HEK293T (cell line): ENCODE measurements around the gene NOP56.

Experiments used
- CTCF ChIA-PET: fragments of 350-600 bp; formaldehyde crosslinking; extraction: SDS; loops from one replicate; lab custom pipeline; 2021; ENCODE audit warnings: antibody characterized with exemption, inconsistent platforms; lab: Yijun Ruan, JAX
- POLR2A ChIA-PET: fragments of 350-600 bp; formaldehyde crosslinking; extraction: SDS; loops from one replicate; lab custom pipeline; 2020; ENCODE audit warnings: antibody characterized with exemption, inconsistent platforms; lab: Yijun Ruan, JAX
- DNase-seq: peaks from one replicate; pipeline ENCODE4 v3.0.0; 2012; ENCODE audit warnings: mixed read lengths; ENCODE audit errors: extremely low spot score
- ARNT ChIP-seq: fragments of 450-650 bp; IDR thresholded peaks from 2 replicates; pipeline ENCODE4 v1.6.1; 2017; ENCODE audit warnings: mild to moderate bottlenecking
- BHLHE40 ChIP-seq: fragments of 450-650 bp; IDR thresholded peaks from 2 replicates; pipeline ENCODE4 v1.6.1; 2016; ENCODE audit warnings: mild to moderate bottlenecking, moderate library complexity, borderline replicate concordance
- CTBP1 ChIP-seq: fragments of 450-650 bp; IDR thresholded peaks from 2 replicates; pipeline ENCODE4 v1.6.1; 2016; ENCODE audit warnings: borderline replicate concordance
- ELF4 ChIP-seq: fragments of 450-650 bp; IDR thresholded peaks from 2 replicates; pipeline ENCODE4 v1.6.1; 2017; ENCODE audit warnings: antibody characterized with exemption
- FOXA1 ChIP-seq: fragments of 450-650 bp; IDR thresholded peaks from 2 replicates; pipeline ENCODE4 v1.6.1; 2016; ENCODE audit warnings: mild to moderate bottlenecking
- FOXK2 ChIP-seq: fragments of 450-650 bp; IDR thresholded peaks from 2 replicates; pipeline ENCODE4 v1.6.1; 2016; ENCODE audit warnings: mild to moderate bottlenecking
- FOXM1 ChIP-seq: fragments of 450-650 bp; IDR thresholded peaks from 2 replicates; pipeline ENCODE4 v1.6.1; 2017; ENCODE audit warnings: mild to moderate bottlenecking, borderline replicate concordance
- HDGF ChIP-seq: fragments of 450-650 bp; IDR thresholded peaks from 2 replicates; pipeline ENCODE4 v1.6.1; 2017; ENCODE audit warnings: antibody characterized with exemption, borderline replicate concordance
- L3MBTL2 ChIP-seq: fragments of 450-650 bp; conservative IDR thresholded peaks from 2 replicates; pipeline ENCODE4 v1.6.1; 2016; ENCODE audit warnings: mild to moderate bottlenecking
- LEF1 ChIP-seq: fragments of 450-650 bp; IDR thresholded peaks from 2 replicates; pipeline ENCODE4 v1.6.1; 2017; ENCODE audit warnings: mild to moderate bottlenecking, borderline replicate concordance
- NFRKB ChIP-seq: fragments of 450-650 bp; IDR thresholded peaks from 2 replicates; pipeline ENCODE4 v1.6.1; 2016; ENCODE audit warnings: mild to moderate bottlenecking, moderate library complexity
- SP1 ChIP-seq: fragments of 450-650 bp; IDR thresholded peaks from 2 replicates; pipeline ENCODE4 v1.6.1; 2017
- SUZ12 ChIP-seq: fragments of 450-650 bp; IDR thresholded peaks from 2 replicates; pipeline ENCODE4 v1.6.1; 2016; ENCODE audit warnings: mild to moderate bottlenecking
- TARDBP ChIP-seq: fragments of 450-650 bp; IDR thresholded peaks from 2 replicates; pipeline ENCODE4 v1.6.1; 2016
- ZNF384 ChIP-seq: fragments of 450-650 bp; IDR thresholded peaks from 2 replicates; pipeline ENCODE4 v1.6.1; 2016
- TF ChIP-seq, protein P1 (sequence below): fragments of 450-650 bp; IDR thresholded peaks from 2 replicates; pipeline ENCODE4 v1.6.1; 2016

Gene NOP56, protein sequence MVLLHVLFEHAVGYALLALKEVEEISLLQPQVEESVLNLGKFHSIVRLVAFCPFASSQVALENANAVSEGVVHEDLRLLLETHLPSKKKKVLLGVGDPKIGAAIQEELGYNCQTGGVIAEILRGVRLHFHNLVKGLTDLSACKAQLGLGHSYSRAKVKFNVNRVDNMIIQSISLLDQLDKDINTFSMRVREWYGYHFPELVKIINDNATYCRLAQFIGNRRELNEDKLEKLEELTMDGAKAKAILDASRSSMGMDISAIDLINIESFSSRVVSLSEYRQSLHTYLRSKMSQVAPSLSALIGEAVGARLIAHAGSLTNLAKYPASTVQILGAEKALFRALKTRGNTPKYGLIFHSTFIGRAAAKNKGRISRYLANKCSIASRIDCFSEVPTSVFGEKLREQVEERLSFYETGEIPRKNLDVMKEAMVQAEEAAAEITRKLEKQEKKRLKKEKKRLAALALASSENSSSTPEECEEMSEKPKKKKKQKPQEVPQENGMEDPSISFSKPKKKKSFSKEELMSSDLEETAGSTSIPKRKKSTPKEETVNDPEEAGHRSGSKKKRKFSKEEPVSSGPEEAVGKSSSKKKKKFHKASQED

DNA sequence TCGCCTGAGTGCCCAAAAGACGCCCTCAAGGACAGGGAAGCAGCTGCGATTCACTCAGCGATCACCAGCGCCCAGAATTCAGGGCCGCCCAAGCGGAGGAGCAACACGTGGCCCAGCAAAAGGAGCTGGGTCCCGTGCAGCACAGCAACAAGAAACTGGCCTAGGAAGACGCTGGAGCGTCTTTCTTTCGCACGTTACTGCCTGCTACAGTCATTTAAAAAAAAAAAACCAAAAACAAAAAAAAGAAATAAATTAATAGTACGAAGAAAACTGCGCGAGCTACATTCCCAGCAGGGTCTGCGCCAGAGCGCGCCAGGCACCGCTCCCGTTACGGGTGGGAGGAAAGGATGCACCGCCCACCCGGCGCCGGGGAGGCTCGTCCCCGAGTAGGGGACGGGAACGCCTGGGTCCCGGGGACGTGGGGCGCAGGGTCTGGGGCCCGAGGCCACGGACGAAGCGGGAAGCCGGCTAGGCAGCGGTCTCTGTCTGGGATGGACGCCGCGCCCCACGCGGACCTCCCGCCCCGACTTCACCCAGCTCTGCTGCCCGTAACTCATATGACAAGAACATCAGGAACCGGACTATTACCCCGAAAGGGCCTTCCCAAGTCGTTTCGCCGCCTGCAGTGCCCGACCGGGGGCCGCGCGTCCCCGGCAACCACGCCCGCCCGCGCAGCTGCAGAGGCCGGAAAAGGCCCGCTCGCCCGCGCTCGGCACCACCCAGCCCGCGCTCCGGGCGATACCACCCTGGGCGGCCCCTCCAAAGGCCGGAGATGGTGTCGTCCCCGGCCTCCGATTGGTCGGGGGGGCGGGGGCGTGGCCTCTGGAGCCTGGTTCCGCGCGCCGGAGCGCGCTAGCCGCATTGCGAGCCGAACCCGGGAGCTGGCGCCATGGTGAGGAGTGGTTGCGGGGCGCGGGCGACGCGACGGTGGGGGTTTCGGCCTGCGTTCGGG, at the start of gene NOP56:
Gene NOP56, plus strand, starts transcription at position 861 of the 952 bp plus-strand sequence. Its CDS starts 29 bp downstream, at position 890.
- ChIA-PET POLR2A (interaction anchor here (0.6 to 7.0 kb wide), 29 partner anchors 8 to 390 kb away, joined by 3 to 79 read pairs (median 4); partner anchors contain the start of genes IDH3B, PTPRA and SNRPB), CTCF (interaction anchor here (0.5 to 2.7 kb wide), 5 partner anchors 11 to 425 kb away, joined by 3 to 11 read pairs (median 3); partner anchors contain the start of gene ZNF343)
- peak; percentile 93 for DNase-seq
- TF ChIP-seq HDGF = no peak
- TF ChIP-seq L3MBTL2 = peak; percentile 73
- no peak for TF ChIP-seq FOXA1
- TF ChIP-seq BHLHE40 = no peak
- TF ChIP-seq, protein P1, sequence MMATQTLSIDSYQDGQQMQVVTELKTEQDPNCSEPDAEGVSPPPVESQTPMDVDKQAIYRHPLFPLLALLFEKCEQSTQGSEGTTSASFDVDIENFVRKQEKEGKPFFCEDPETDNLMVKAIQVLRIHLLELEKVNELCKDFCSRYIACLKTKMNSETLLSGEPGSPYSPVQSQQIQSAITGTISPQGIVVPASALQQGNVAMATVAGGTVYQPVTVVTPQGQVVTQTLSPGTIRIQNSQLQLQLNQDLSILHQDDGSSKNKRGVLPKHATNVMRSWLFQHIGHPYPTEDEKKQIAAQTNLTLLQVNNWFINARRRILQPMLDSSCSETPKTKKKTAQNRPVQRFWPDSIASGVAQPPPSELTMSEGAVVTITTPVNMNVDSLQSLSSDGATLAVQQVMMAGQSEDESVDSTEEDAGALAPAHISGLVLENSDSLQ = no peak
- no peak for TF ChIP-seq FOXM1
- 0 out of 2 replicates have a peak, but pooled peaks have one; percentile 9 for TF ChIP-seq ELF4
- peak; percentile 83; the same call in 1 of the 2 replicates for TF ChIP-seq LEF1

DNA sequence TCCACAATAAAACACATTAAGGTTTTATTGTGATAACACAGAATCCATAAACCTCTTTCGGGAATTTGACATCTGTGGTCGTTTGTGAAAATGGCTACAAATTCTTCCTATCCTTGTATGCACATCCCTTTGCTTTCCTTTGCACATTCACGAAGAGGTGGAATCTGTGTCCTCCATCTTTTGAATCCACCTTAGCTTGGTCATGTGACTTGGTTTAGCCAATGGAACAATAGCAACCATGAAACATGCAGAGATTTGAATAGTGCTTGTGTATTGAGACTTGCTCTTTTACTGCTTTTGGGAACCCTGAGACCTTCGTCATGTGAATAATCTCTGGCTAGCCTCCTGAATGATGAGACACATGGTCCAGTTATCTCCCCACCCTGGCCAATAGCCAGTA, 49.7 kb upstream of the NOP56 start:
- no peak for TF ChIP-seq FOXK2
- no peak for TF ChIP-seq FOXA1
- TF ChIP-seq ZNF384 = no peak
- TF ChIP-seq LEF1 = no peak
- TF ChIP-seq L3MBTL2 = no peak
- TF ChIP-seq SUZ12 = no peak
- no peak for TF ChIP-seq SP1
- TF ChIP-seq FOXM1 = no peak
- no peak for TF ChIP-seq NFRKB
- no peak for TF ChIP-seq TARDBP
- no peak for TF ChIP-seq ELF4
- no peak for TF ChIP-seq CTBP1
- TF ChIP-seq BHLHE40 = no peak
- TF ChIP-seq ARNT = no peak
- no peak for TF ChIP-seq HDGF
- TF ChIP-seq, protein P1 = no peak
- POLR2A ChIA-PET = no interaction called here
- CTCF ChIA-PET = no interaction called here
- no peak for DNase-seq

DNA sequence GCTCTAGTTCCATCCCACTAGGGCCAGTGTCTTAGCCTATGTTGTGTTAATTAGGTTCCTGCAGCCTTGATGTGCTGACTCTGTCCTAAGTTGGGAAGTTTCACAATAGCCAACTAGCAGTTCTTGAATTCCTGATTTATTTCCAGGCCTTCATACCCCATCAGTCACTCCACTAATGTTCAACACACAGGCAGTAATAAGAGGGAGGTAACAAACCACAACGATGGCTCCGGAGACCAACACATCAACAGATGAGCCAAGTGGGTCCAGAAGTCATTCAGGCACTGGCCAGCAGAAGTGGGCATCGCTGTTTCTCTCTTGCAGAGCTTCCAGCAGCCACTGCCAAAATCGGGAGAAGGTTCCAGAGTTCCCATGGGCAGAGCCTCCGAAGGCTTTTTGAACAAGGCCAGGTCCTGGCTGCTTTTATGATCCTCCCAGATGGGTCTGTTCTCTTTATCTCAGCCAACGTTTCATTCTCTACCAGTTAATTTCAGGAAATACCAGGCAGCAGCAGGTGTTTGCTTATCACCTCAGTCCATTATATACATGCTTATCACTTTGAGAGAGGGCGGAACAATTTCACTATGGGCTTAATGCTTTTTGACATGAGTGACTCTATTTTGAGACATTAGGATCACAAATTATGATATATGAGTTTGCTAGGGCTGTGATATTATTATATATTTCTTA, 48.5 kb upstream of the NOP56 start:
- no peak for DNase-seq
- TF ChIP-seq CTBP1 (no peak), FOXK2 (no peak), BHLHE40 (no peak), SP1 (no peak), L3MBTL2 (no peak), TARDBP (no peak), FOXM1 (no peak), HDGF (no peak), LEF1 (no peak), ELF4 (no peak)
- TF ChIP-seq, protein P1 = no peak
- POLR2A ChIA-PET = no interaction called here
- CTCF ChIA-PET = no interaction called here

DNA sequence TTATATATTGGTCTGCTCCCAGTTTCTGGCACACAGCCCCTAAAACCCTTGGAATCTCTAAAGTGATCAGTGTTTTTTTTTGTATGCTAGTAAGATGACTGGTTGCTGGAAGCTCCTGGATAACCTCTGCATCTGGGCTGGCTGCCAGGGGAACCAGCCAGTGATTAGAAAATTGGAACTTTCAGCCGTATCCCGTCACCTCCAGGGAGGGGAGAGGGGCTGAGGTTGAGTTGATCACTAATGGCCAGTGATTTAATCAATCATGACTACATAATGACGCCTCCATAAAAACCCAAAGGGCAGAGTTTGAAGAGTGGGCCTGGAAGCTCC, 48.0 kb upstream of the NOP56 start:
- POLR2A ChIA-PET = no interaction called here
- CTCF ChIA-PET = no interaction called here
- DNase-seq = no peak

DNA sequence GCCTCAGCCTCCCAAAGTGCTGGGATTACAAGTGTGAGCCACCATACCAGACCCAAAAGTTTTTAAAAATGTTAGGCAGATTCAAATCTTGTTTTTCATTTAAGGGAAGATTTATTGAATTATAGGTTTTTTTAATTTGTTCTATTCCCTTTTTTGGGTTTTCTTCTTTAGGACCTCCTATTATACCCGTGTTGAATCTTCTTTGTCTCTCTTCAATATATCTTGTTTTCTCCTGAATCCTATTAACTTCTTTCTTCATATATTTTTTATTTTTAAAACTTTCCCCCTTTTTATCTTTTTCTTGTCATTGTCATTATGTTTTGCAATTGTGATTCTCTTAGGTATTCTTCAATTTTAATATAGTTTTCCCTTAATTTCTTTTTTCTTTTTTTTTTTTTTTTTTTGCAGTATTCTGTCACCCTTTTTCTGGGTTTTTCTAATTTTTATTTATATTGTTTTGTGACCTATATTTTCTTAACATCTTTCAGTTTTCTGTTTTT, 45.9 kb upstream of the NOP56 start:
- CTCF ChIA-PET = no interaction called here
- POLR2A ChIA-PET = no interaction called here
- DNase-seq = no peak
- no peak for TF ChIP-seq SUZ12
- TF ChIP-seq ARNT = no peak
- TF ChIP-seq SP1 = no peak
- no peak for TF ChIP-seq NFRKB
- TF ChIP-seq FOXK2 = no peak
- no peak for TF ChIP-seq FOXA1
- no peak for TF ChIP-seq BHLHE40
- no peak for TF ChIP-seq HDGF
- no peak for TF ChIP-seq TARDBP
- TF ChIP-seq, protein P1 = no peak

More for the DNA sequence above, 48.0 kb upstream of the NOP56 start:
- TF ChIP-seq SP1 (no peak), ARNT (no peak), TARDBP (no peak), BHLHE40 (no peak)
